H1 (cell line): ENCODE results near the gene PLA2G1B. TPM values are rescaled to one million over a fixed set of nuclear protein-coding genes. Genes with fewer than 3 reads are reported as not detected.

Experiments used
- CTCF ChIA-PET: fragments of 300-600 bp; sonication (Branson Sonifier 250); formaldehyde crosslinking; loops from one replicate; lab custom pipeline; 2021; ENCODE audit not compliant: partially characterized antibody; lab: Charles Lee
- POLR2A ChIA-PET: fragments of 300-600 bp; sonication (Branson Sonifier 250); formaldehyde crosslinking; loops from one replicate; lab custom pipeline; 2021; ENCODE audit warnings: inconsistent platforms; ENCODE audit not compliant: partially characterized antibody; lab: Charles Lee
- DNase-seq, 2 experiments: peaks; one replicate each; pipeline versions ENCODE4 v3.0.0 to v3.0.0-alpha.2; 2010 to 2022; ENCODE audit warnings: low spot score in 2 of 2, low read depth in 1 of 2, mixed read lengths in 1 of 2
- FAIRE-seq: peaks from 2 replicates; lab custom pipeline; 2011; peaks lifted over from hg19 to GRCh38; lab: Jason Lieb, UNC
- H2AFZ ChIP-seq: 2 replicates; pipeline ENCODE4 v1.8.1; 2012; ENCODE audit warnings: low read length, inconsistent platforms
- H2AK5ac ChIP-seq: 2 replicates; pipeline ENCODE4 v1.6.1; 2013; ENCODE audit warnings: low read depth, low read length
- H2BK120ac ChIP-seq: replicated peaks from 2 replicates; pipeline ENCODE3; 2013; ENCODE audit warnings: low read depth, low read length, inconsistent platforms
- H2BK12ac ChIP-seq: 2 replicates; pipeline ENCODE4 v1.6.1; 2013; ENCODE audit warnings: low read depth, low read length
- H2BK15ac ChIP-seq: 2 replicates; pipeline ENCODE4 v1.6.1; 2013; ENCODE audit warnings: low read length
- H2BK20ac ChIP-seq: 2 replicates; pipeline ENCODE4 v1.6.1; 2013; ENCODE audit warnings: low read length
- H2BK5ac ChIP-seq: 2 replicates; pipeline ENCODE4 v1.6.1; 2013; ENCODE audit warnings: low read depth, low read length
- H3K14ac ChIP-seq: 2 replicates; pipeline ENCODE4 v1.6.1; 2013; ENCODE audit warnings: inconsistent platforms; ENCODE audit not compliant: insufficient read length
- H3K18ac ChIP-seq: 2 replicates; pipeline ENCODE4 v1.6.1; 2013; ENCODE audit warnings: low read length; ENCODE audit errors: extremely low read depth
- H3K23ac ChIP-seq: 2 replicates; pipeline ENCODE4 v1.6.1; 2013; ENCODE audit warnings: inconsistent platforms; ENCODE audit not compliant: insufficient read length
- H3K23me2 ChIP-seq: 2 replicates; pipeline ENCODE4 v1.6.1; 2013; ENCODE audit warnings: low read depth, low read length
- H3K27ac ChIP-seq: 2 replicates; pipeline ENCODE4 v1.6.1; 2011; ENCODE audit warnings: low read depth, low read length, inconsistent platforms
- H3K27me3 ChIP-seq, 4 experiments: replicated peaks in 1 of 4; 1 replicate in 1 of 4; 2 replicates in 3 of 4; pipeline versions ENCODE4 v1.6.1 to v1.8.1; 2011 to 2013; ENCODE audit warnings: low read length in 3 of 4, mild to moderate bottlenecking in 3 of 4, inconsistent platforms in 2 of 4, mixed read lengths in 2 of 4, moderate library complexity in 1 of 4; ENCODE audit not compliant: control insufficient read depth in 3 of 4, insufficient read depth in 3 of 4; ENCODE audit errors: extremely low read depth in 1 of 4
- H3K36me3 ChIP-seq, 4 experiments: 2 replicates each; pipeline versions ENCODE4 v1.6.1 to v1.8.1; 2011 to 2013; ENCODE audit warnings: mild to moderate bottlenecking in 4 of 4, low read length in 3 of 4, moderate library complexity in 2 of 4, control low read depth in 1 of 4, inconsistent platforms in 1 of 4; ENCODE audit not compliant: insufficient read depth in 4 of 4, control insufficient read depth in 2 of 4
- H3K4ac ChIP-seq: replicated peaks from 2 replicates; pipeline ENCODE3; 2013; ENCODE audit warnings: low read length, low read depth, mixed read lengths, inconsistent platforms; ENCODE audit not compliant: insufficient read length
- H3K4me1 ChIP-seq, 4 experiments: replicated peaks in 1 of 4; 1 replicate in 1 of 4; 2 replicates in 3 of 4; pipeline versions ENCODE4 v1.6.1 to v1.8.1; 2011 to 2013; ENCODE audit warnings: low read length in 3 of 4, inconsistent platforms in 2 of 4, mixed read lengths in 1 of 4; ENCODE audit not compliant: insufficient read depth in 4 of 4, control insufficient read depth in 3 of 4
- H3K4me2 ChIP-seq, 2 experiments: 2 replicates each; pipeline versions ENCODE4 v1.6.1 to v1.8.1; 2011 to 2013; ENCODE audit warnings: low read depth in 2 of 2, low read length in 2 of 2, control low read depth in 1 of 2, inconsistent platforms in 1 of 2, mild to moderate bottlenecking in 1 of 2; ENCODE audit not compliant: insufficient read depth in 1 of 2
- H3K4me3 ChIP-seq, 4 experiments: fragments of 200-600, 300-600 bp in 1 of 4; sonication (generic), shearing (Covaris generic), sonication (Bioruptor Twin) in 1 of 4; 2 replicates each; pipeline versions ENCODE4 v1.5.1 to v1.8.1; 2011 to 2016; ENCODE audit warnings: low read length in 4 of 4, low read depth in 3 of 4, control low read depth in 2 of 4, inconsistent platforms in 2 of 4, mild to moderate bottlenecking in 2 of 4, mixed read lengths in 1 of 4, moderate library complexity in 1 of 4; ENCODE audit not compliant: insufficient read depth in 2 of 4; ENCODE audit errors: extremely low read depth in 1 of 4
- H3K56ac ChIP-seq: replicated peaks from 2 replicates; pipeline ENCODE3; 2013; ENCODE audit warnings: low read depth, mild to moderate bottlenecking, mixed read lengths, low read length, inconsistent platforms; ENCODE audit not compliant: insufficient read length
- H3K79me1 ChIP-seq: 2 replicates; pipeline ENCODE4 v1.6.1; 2013; ENCODE audit warnings: low read depth, low read length, control low read depth
- H3K79me2 ChIP-seq, 2 experiments: 2 replicates each; pipeline versions ENCODE4 v1.6.1 to v1.8.1; 2012 to 2013; ENCODE audit warnings: low read length in 2 of 2, mild to moderate bottlenecking in 2 of 2, inconsistent platforms in 1 of 2; ENCODE audit not compliant: insufficient read depth in 2 of 2, control insufficient read depth in 1 of 2
- H3K9ac ChIP-seq, 4 experiments: replicated peaks in 1 of 4; 1 replicate in 1 of 4; 2 replicates in 3 of 4; pipeline versions ENCODE4 v1.6.1 to v1.8.1; 2011 to 2013; ENCODE audit warnings: low read depth in 3 of 4, low read length in 3 of 4, control low read depth in 2 of 4, mild to moderate bottlenecking in 2 of 4, moderate library complexity in 2 of 4, inconsistent platforms in 1 of 4; ENCODE audit errors: extremely low read depth in 1 of 4
- H3K9me3 ChIP-seq, 2 experiments: 2 replicates each; pipeline versions ENCODE4 v1.6.1 to v1.8.1; 2012 to 2013; ENCODE audit warnings: mild to moderate bottlenecking in 2 of 2, moderate library complexity in 2 of 2, control low read depth in 1 of 2, inconsistent platforms in 1 of 2, low read depth in 1 of 2, low read length in 1 of 2, mixed read lengths in 1 of 2; ENCODE audit not compliant: insufficient read depth in 2 of 2
- H4K20me1 ChIP-seq, 2 experiments: replicated peaks in 1 of 2; 2 replicates each; pipeline versions ENCODE3 to v1.8.1; 2011 to 2013; ENCODE audit warnings: inconsistent platforms in 2 of 2, low read length in 2 of 2, mild to moderate bottlenecking in 1 of 2; ENCODE audit not compliant: insufficient read depth in 2 of 2, control insufficient read depth in 1 of 2
- H4K5ac ChIP-seq: 2 replicates; pipeline ENCODE4 v1.6.1; 2013; ENCODE audit warnings: low read length, low read depth, mixed read lengths, inconsistent platforms; ENCODE audit not compliant: insufficient read length
- H4K8ac ChIP-seq: 2 replicates; pipeline ENCODE4 v1.8.0; 2013; ENCODE audit warnings: mild to moderate bottlenecking, moderate library complexity, low read length, inconsistent platforms; ENCODE audit not compliant: insufficient read depth; ENCODE audit errors: extremely low read depth
- H4K91ac ChIP-seq: replicated peaks from 2 replicates; pipeline ENCODE3; 2013; ENCODE audit warnings: low read length, mixed read lengths, inconsistent platforms; ENCODE audit not compliant: insufficient read length
- CBX8 ChIP-seq: fragments of 300-800, 300-1000 bp; sonication (generic); IDR thresholded peaks from 2 replicates; pipeline ENCODE4 v1.7.1; 2016; ENCODE audit warnings: low read depth, low read length, borderline replicate concordance
- MAX ChIP-seq: IDR thresholded peaks from 2 replicates; pipeline ENCODE4 v1.6.1; 2012; ENCODE audit warnings: inconsistent platforms
- RBBP5 ChIP-seq: IDR thresholded peaks from 2 replicates; pipeline ENCODE4 v1.7.1; 2012; ENCODE audit warnings: low read depth, mild to moderate bottlenecking, inconsistent platforms, low read length, moderate library complexity, borderline replicate concordance
- TEAD4 ChIP-seq: IDR thresholded peaks from 2 replicates; pipeline ENCODE4 v1.6.1; 2012; ENCODE audit warnings: low read depth, low read length, inconsistent platforms, mixed read lengths
- WGBS, 2 experiments: shearing (Covaris generic) in 1 of 2; methylation state at CpG; one replicate each; pipeline versions ENCODE4 v1.1.6 to v1.1.7; 2013 to 2015; ENCODE audit warnings: low lambda C conversion rate in 2 of 2, mixed read lengths in 2 of 2, inconsistent platforms in 1 of 2, low coverage in 1 of 2, missing lambda C conversion rate in 1 of 2; ENCODE audit not compliant: insufficient replicate concordance in 2 of 2, insufficient coverage in 1 of 2, insufficient read length in 1 of 2; ENCODE audit errors: extremely low coverage in 1 of 2, missing lambda C conversion rate in 1 of 2; 5-methylcytosine and 5-hydroxymethylcytosine counted together
- polyA plus RNA-seq, 7 experiments: library from polyadenylated mRNA; depleted of rRNA in 3 of 7; stranded (reverse) in 5 of 7; unstranded in 2 of 7; fragments of >200 nt in 5 of 7; fragments of 200-250 nt in 2 of 7; gene quantifications; 1 replicate in 5 of 7; 2 replicates in 1 of 7; 4 replicates in 1 of 7; pipeline versions ENCODE4 v1.2.1 to v1.2.3, GENCODE V29; 2011 to 2013; ENCODE audit warnings: missing spikeins in 2 of 7, mixed read lengths in 2 of 7
- total RNA-seq: library from RNA; stranded (reverse); fragmentation: NEBNext Ultra II Directional; extraction: Animal tissue kit (Norgen Biotek cat#: 25700); gene quantifications from 2 replicates; pipeline ENCODE4 v1.2.1, GENCODE V29; 2021

The PLA2G1B gene
- total and polyA plus RNA-seq, 2 of the 8 experiments (the other 6 are each of a cell fraction or from before 2014, with no cell fraction given), result not detected

GRCh38 chr12:120278137-120279069 is 49.2 kb downstream of the PLA2G1B start:
- Histone ChIP-seq H3K4me3 (no peak overlapping the region), H3K18ac (no peak overlapping the region), H2BK12ac (no peak overlapping the region), H2BK120ac (no peak overlapping the region), H4K8ac (no peak overlapping the region), H3K4me2 (no peak overlapping the region), H4K91ac (no peak overlapping the region), H3K79me1 (no peaks in the 10 kb centered on the region), H3K9me3 (peaks cover 8 to 13% of the 10 kb centered on the region in 2 experiments; a peak in 3 of 4 replicates), H3K14ac (no peak overlapping the region), H3K27ac (no peak overlapping the region), H3K23me2 (no peaks in the 10 kb centered on the region; the same call in 1 of the 2 replicates), H3K56ac (no peak overlapping the region), H2BK15ac (no peak overlapping the region), H4K5ac (no peak overlapping the region), H2BK20ac (no peak overlapping the region), H4K20me1 (no peaks in the 10 kb centered on the region), H2AK5ac (no peak overlapping the region), H3K4me1 (peaks cover 0 to 2% (median 0%) of the 10 kb centered on the region in 4 experiments; a peak in 1 of 7 replicates), H3K36me3 (no peaks in the 10 kb centered on the region), H3K23ac (no peak overlapping the region), H2AFZ (no peak overlapping the region), H3K79me2 (no peaks in the 10 kb centered on the region), H3K27me3 (no peaks in the 10 kb centered on the region), H3K4ac (no peak overlapping the region), H3K9ac (no peak overlapping the region), H2BK5ac (no peak overlapping the region)
- POLR2A ChIA-PET, result interaction anchor here (6.4 to 67.0 kb wide), 2 partner anchors 13 to 50 kb away, joined by 133 to 4270 read pairs; partner anchors contain the start of genes GCN1, PXN, RNU4-1 and RNU4-2
- CTCF ChIA-PET, result no interaction called here
- 95% methylated on average over 46 of the region's 57 CpGs; no CpG with 5 or more reads in 1 of the 2 experiments for WGBS, 2 experiments
- no peak for FAIRE-seq
- no peak for DNase-seq
- TF ChIP-seq RBBP5 (no peak), MAX (no peak), CBX8 (no peak), TEAD4 (no peak)
